ENCODE data around the gene EPB41L5.
"Not testable (repeated sequence)": the region's sequence is repeated elsewhere in the genome, so short reads cannot be mapped to it uniquely, and the experiment has no call there.

DNA sequence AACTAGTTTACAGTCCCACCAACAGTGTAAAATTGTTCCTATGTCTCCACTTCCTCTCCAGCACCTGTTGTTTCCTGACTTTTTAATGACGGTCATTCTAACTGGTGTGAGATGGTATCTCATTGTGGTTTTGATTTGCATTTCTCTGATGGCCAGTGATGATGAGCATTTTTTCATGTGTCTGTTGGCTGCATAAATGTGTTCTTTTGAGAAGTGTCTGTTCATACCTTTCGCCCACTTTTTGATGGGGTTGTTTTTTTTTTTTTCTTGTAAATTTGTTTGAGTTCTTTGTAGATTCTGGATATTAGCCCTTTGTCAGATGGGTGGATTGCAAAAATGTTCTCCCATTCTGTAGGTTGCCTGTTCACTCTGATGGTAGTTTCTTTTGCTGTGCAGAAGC is 33.4 kb downstream of the EPB41L5 start:
- not testable (repeated sequence) for TF ChIP-seq POLR2A, POLR2AphosphoS5 (IDR thresholded peaks at IDR 0.05)
- TF ChIP-seq, protein P1, sequence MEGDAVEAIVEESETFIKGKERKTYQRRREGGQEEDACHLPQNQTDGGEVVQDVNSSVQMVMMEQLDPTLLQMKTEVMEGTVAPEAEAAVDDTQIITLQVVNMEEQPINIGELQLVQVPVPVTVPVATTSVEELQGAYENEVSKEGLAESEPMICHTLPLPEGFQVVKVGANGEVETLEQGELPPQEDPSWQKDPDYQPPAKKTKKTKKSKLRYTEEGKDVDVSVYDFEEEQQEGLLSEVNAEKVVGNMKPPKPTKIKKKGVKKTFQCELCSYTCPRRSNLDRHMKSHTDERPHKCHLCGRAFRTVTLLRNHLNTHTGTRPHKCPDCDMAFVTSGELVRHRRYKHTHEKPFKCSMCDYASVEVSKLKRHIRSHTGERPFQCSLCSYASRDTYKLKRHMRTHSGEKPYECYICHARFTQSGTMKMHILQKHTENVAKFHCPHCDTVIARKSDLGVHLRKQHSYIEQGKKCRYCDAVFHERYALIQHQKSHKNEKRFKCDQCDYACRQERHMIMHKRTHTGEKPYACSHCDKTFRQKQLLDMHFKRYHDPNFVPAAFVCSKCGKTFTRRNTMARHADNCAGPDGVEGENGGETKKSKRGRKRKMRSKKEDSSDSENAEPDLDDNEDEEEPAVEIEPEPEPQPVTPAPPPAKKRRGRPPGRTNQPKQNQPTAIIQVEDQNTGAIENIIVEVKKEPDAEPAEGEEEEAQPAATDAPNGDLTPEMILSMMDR (IDR thresholded peaks at IDR 0.05), result not testable (repeated sequence)

All from upper lobe of left lung (tissue), 4 donors.